K562 (cell line): ENCODE measurements around the gene RCC1. TPM values are rescaled to one million over a fixed set of nuclear protein-coding genes. Genes with fewer than 3 reads are reported as not detected.

Experiments
- ADNP ChIP-seq: fragments of 200-800 bp; sonication (Bioruptor generic); IDR thresholded peaks from 2 replicates; pipeline ENCODE4 v1.6.1; 2016; ENCODE audit warnings: missing genetic modification characterization, missing compliant biosample characterization
- ARID2 ChIP-seq: fragments of 450-650 bp; IDR thresholded peaks from 2 replicates; pipeline ENCODE4 v1.6.1; 2017; ENCODE audit warnings: antibody characterized with exemption, mild to moderate bottlenecking
- ATF3 ChIP-seq, 2 experiments: fragments of 450-650 bp in 1 of 2; sonication (generic) in 1 of 2; formaldehyde crosslinking in 1 of 2; IDR thresholded peaks in 1 of 2; conservative IDR thresholded peaks in 1 of 2; 2 replicates each; pipeline versions ENCODE4 v1.6.1 to v1.8.1; 2016 to 2023; ENCODE audit warnings: mild to moderate bottlenecking in 2 of 2, moderate library complexity in 2 of 2, inconsistent platforms in 1 of 2, missing genetic modification reagents in 1 of 2
- BDP1 ChIP-seq: IDR thresholded peaks from 3 replicates; pipeline ENCODE4 v1.6.1; 2011; ENCODE audit not compliant: insufficient read length, insufficient read depth
- CHD1 ChIP-seq: fragments of 200-600 bp; sonication (generic); IDR thresholded peaks from one replicate; pipeline ENCODE4 v1.6.1; 2012; ENCODE audit warnings: mild to moderate bottlenecking, moderate library complexity, low read length, inconsistent platforms
- CREM ChIP-seq: IDR thresholded peaks from 2 replicates; pipeline ENCODE4 v1.6.1; 2014; ENCODE audit warnings: antibody characterized with exemption, low read depth
- EWSR1 ChIP-seq: fragments of 450-650 bp; IDR thresholded peaks from 2 replicates; pipeline ENCODE4 v1.6.1; 2018; ENCODE audit warnings: borderline replicate concordance, mild to moderate bottlenecking, low read depth, moderate library complexity; ENCODE audit not compliant: partially characterized antibody
- HOMEZ ChIP-seq: fragments of 250-450 bp; sonication (Bioruptor Pico); IDR thresholded peaks from 2 replicates; pipeline ENCODE4 v1.4.0; 2020; ENCODE audit warnings: mild to moderate bottlenecking, moderate library complexity
- IFI16 ChIP-seq: fragments of 250-450 bp; sonication (Bioruptor Pico); IDR thresholded peaks from 2 replicates; pipeline ENCODE4 v2.1.2; 2022; ENCODE audit warnings: mild to moderate bottlenecking, inconsistent platforms
- SNRNP70 ChIP-seq: fragments of 200-400 bp; formaldehyde crosslinking; optimal IDR thresholded peaks from 2 replicates; pipeline ENCODE3; 2017; ENCODE audit warnings: low read depth, low read length
- TAF15 ChIP-seq: fragments of 200-400 bp; formaldehyde crosslinking; IDR thresholded peaks from 2 replicates; pipeline ENCODE4 v1.6.1; 2017; ENCODE audit warnings: mild to moderate bottlenecking, low read depth, low read length, moderate library complexity
- TCF7L2 ChIP-seq: fragments of 150-350 bp; IDR thresholded peaks from 2 replicates; pipeline ENCODE4 v1.6.1; 2016; ENCODE audit warnings: low read depth, mild to moderate bottlenecking, low read length, moderate library complexity
- polyA plus RNA-seq, 8 experiments: library from polyadenylated mRNA; depleted of rRNA in 4 of 8; stranded (reverse) in 5 of 8; unstranded in 3 of 8; fragments of >200 nt; fragmentation: Nextera tagmentation in 2 of 8; fragmentation: Illumina TruSeq in 1 of 8; extraction: Ambion mirVana in 2 of 8; extraction: Trizol in 1 of 8; gene quantifications; 2 replicates each; pipeline versions ENCODE4 v1.2.1 to v1.2.3, GENCODE V29; 2011 to 2014; ENCODE audit warnings: inconsistent platforms in 1 of 8, missing spikeins in 1 of 8
- total RNA-seq, 7 experiments: library from RNA; depleted of rRNA in 6 of 7; stranded (reverse); fragments of >200 nt in 6 of 7; fragmentation: Illumina TruSeq in 2 of 7; extraction: Trizol in 2 of 7; gene quantifications; 2 replicates each; pipeline versions ENCODE4 v1.2.1 to v1.2.3, GENCODE V29; 2011 to 2021; ENCODE audit warnings: low replicate concordance in 1 of 7
- TF ChIP-seq, protein P1 (sequence below): fragments of 250-450 bp; sonication (Bioruptor Pico); IDR thresholded peaks from 2 replicates; pipeline ENCODE4 v1.4.0; 2020
- TF ChIP-seq, protein P2 (sequence below): IDR thresholded peaks from 3 replicates; pipeline ENCODE4 v1.6.1; 2011; ENCODE audit warnings: borderline replicate concordance, mild to moderate bottlenecking; ENCODE audit not compliant: insufficient read length, insufficient read depth
- TF ChIP-seq, protein P3 (sequence below): sonication (generic); formaldehyde crosslinking; IDR thresholded peaks from 2 replicates; pipeline ENCODE4 v1.8.1; 2023; ENCODE audit warnings: mild to moderate bottlenecking, missing genetic modification reagents, moderate library complexity

The RCC1 gene
- total and polyA plus RNA-seq, 9 of the 15 experiments (the other 6 are each of a cell fraction or from before 2014, with no cell fraction given): 16.4 to 202 (median 107) TPM

GRCh38 chr1:28510273-28510969 lies 4.6 kb downstream of the RCC1 start (continued):
- TF ChIP-seq ATF3 (IDR thresholded peaks at IDR 0.05) (peak; percentile 31; the same call in 1 of the 2 replicates), ATF3 (CRISPR knock-in tag; conservative IDR thresholded peaks at IDR 0.05) (peak; percentile 89), TCF7L2 (no peak), IFI16 (CRISPR knock-in tag) (no peak), SNRNP70 (peak; percentile 60), ADNP (tag) (no peak), ARID2 (no peak), CREM (no peak; the same call in 1 of the 2 replicates), CHD1 (no peak), EWSR1 (peak; percentile 98), BDP1 (no peak), HOMEZ (CRISPR knock-in tag) (no peak), TAF15 (peak; percentile 76)
- TF ChIP-seq, protein P1, sequence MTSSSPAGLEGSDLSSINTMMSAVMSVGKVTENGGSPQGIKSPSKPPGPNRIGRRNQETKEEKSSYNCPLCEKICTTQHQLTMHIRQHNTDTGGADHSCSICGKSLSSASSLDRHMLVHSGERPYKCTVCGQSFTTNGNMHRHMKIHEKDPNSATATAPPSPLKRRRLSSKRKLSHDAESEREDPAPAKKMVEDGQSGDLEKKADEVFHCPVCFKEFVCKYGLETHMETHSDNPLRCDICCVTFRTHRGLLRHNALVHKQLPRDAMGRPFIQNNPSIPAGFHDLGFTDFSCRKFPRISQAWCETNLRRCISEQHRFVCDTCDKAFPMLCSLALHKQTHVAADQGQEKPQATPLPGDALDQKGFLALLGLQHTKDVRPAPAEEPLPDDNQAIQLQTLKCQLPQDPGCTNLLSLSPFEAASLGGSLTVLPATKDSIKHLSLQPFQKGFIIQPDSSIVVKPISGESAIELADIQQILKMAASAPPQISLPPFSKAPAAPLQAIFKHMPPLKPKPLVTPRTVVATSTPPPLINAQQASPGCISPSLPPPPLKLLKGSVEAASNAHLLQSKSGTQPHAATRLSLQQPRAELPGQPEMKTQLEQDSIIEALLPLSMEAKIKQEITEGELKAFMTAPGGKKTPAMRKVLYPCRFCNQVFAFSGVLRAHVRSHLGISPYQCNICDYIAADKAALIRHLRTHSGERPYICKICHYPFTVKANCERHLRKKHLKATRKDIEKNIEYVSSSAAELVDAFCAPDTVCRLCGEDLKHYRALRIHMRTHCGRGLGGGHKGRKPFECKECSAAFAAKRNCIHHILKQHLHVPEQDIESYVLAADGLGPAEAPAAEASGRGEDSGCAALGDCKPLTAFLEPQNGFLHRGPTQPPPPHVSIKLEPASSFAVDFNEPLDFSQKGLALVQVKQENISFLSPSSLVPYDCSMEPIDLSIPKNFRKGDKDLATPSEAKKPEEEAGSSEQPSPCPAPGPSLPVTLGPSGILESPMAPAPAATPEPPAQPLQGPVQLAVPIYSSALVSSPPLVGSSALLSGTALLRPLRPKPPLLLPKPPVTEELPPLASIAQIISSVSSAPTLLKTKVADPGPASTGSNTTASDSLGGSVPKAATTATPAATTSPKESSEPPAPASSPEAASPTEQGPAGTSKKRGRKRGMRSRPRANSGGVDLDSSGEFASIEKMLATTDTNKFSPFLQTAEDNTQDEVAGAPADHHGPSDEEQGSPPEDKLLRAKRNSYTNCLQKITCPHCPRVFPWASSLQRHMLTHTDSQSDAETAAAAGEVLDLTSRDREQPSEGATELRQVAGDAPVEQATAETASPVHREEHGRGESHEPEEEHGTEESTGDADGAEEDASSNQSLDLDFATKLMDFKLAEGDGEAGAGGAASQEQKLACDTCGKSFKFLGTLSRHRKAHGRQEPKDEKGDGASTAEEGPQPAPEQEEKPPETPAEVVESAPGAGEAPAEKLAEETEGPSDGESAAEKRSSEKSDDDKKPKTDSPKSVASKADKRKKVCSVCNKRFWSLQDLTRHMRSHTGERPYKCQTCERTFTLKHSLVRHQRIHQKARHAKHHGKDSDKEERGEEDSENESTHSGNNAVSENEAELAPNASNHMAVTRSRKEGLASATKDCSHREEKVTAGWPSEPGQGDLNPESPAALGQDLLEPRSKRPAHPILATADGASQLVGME (CRISPR knock-in tag): peak; percentile 36; the same call in 1 of the 2 replicates
- TF ChIP-seq, protein P2, sequence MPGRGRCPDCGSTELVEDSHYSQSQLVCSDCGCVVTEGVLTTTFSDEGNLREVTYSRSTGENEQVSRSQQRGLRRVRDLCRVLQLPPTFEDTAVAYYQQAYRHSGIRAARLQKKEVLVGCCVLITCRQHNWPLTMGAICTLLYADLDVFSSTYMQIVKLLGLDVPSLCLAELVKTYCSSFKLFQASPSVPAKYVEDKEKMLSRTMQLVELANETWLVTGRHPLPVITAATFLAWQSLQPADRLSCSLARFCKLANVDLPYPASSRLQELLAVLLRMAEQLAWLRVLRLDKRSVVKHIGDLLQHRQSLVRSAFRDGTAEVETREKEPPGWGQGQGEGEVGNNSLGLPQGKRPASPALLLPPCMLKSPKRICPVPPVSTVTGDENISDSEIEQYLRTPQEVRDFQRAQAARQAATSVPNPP: no peak
- TF ChIP-seq, protein P3, sequence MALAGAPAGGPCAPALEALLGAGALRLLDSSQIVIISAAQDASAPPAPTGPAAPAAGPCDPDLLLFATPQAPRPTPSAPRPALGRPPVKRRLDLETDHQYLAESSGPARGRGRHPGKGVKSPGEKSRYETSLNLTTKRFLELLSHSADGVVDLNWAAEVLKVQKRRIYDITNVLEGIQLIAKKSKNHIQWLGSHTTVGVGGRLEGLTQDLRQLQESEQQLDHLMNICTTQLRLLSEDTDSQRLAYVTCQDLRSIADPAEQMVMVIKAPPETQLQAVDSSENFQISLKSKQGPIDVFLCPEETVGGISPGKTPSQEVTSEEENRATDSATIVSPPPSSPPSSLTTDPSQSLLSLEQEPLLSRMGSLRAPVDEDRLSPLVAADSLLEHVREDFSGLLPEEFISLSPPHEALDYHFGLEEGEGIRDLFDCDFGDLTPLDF: peak; percentile 59; the same call in 1 of the 2 replicates
